GM12892 (cell line): ENCODE data around the gene HYDIN.

Experiments used
- POLR2A ChIP-seq: IDR thresholded peaks from 2 replicates; pipeline ENCODE4 v1.6.1; 2011; ENCODE audit warnings: low read depth, low read length, control low read depth
- POLR2AphosphoS5 ChIP-seq: IDR thresholded peaks from 2 replicates; pipeline ENCODE4 v1.6.1; 2011; ENCODE audit warnings: low read depth, low read length, control low read depth

DNA sequence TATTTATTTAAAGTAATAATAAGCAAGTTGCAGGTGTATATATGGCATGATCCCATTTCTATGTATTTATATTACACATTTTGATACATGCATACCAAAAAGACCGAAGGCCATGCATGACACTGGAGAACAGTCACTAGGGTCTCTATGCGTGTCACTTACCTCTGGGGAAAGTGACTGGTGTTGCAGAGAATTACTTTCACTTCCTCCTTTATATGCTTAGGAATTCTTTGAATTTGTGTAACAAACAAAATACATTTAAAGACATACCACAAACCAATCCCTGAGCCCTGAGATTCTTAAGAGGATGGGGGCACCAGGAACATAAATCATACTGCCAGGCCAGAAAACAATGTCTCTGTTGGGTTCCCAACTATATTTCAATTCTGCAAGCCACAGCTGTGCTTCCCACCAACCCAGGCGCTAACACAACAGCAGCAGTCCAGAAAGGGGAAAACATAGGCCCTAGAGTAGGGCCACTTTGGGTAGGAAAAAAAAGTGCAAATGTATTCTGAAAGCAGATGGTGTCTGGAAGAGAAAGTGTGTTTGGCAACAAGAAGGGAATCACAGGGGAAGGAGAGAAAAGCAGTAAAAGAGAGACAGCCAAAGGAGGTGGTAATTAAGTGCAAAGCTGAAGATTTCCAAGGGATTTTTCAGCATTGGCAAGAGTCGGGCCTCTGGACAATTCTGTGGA lies 24.5 kb upstream of the HYDIN start:
- TF ChIP-seq POLR2A (no peak), POLR2AphosphoS5 (no peak)
